Measurements from ENCODE around the gene ADGRG2. TPM values are rescaled to one million over a fixed set of nuclear protein-coding genes. Genes with fewer than 3 reads are reported as not detected.
"Not testable (repeated sequence)": the region's sequence is repeated elsewhere in the genome, so short reads cannot be mapped to it uniquely, and the experiment has no call there.

Gene ADGRG2
- total RNA-seq, 1 experiment from 2014 or later, result 0.09 TPM

DNA sequence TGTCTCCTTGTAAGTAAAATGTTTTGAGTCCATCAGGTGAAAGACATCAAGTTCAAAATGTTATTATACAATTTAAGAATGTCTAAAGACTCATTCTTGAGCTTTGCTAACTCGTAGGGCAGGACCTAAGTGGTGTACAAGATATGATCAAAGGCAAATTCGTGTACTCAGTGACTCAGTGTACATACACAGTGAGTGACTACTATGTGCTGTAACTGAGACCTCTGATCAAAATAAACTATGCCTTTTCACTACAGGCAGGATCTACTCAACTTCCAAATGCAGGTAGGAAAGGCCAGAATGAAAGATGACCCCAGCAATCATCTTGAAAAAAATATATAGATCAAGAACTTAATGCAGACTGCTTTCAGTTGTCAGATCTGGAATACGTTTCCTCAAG lies 49.9 kb downstream of the ADGRG2 start:
- CTCF ChIA-PET, result no interaction called here
- Mint-ChIP-seq H3K36me3 (ENCODE audit: insufficient read depth, unreplicated experiment) (no peaks in the 10 kb centered on the region), H3K9me3 (ENCODE audit: low read depth, unreplicated experiment) (no peaks in the 10 kb centered on the region)

DNA sequence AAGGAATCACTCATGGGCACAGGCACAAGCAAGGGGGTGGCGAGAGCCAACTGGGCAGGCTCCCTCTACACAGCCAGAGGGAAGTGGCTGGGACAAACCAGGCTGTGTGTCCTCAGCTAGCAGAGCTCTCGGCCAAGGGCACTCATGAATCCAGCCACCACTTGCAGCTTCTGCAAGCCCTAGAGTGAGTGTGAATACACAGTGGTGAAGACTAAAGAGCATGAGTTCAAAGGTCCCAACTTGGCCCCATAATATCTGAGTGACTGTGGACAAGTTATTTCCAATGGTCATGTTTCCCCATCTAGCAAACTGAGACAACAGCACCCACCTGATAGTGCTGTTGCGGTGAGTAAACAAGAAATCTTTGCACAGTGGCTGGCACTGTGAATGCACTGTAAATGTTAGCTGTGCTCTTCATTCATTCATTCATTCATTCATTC lies 51.7 kb downstream of the ADGRG2 start:
- no peak for DNase-seq
- H3K4me1 Mint-ChIP-seq (ENCODE audit: low read depth, unreplicated experiment), result no peaks in the 10 kb centered on the region
- H3K4me3 Mint-ChIP-seq (ENCODE audit: low read depth, unreplicated experiment), result no peak overlapping the region
- H3K27me3 Mint-ChIP-seq (ENCODE audit: unreplicated experiment), result no peaks in the 10 kb centered on the region
- no TSS peak for BruUV-seq (replicated peaks)
- CTCF ChIA-PET, result no interaction called here
- intact Hi-C loops (cut with micrococcal nuclease; ENCODE audit: unreplicated experiment), result no loop called here
- H3K27ac Mint-ChIP-seq (ENCODE audit: unreplicated experiment), result no peak overlapping the region
- no peaks in the 10 kb centered on the region for H3K36me3 Mint-ChIP-seq (ENCODE audit: insufficient read depth, unreplicated experiment)
- no peaks in the 10 kb centered on the region for H3K9me3 Mint-ChIP-seq (ENCODE audit: low read depth, unreplicated experiment)
- TF ChIP-seq, protein P1, sequence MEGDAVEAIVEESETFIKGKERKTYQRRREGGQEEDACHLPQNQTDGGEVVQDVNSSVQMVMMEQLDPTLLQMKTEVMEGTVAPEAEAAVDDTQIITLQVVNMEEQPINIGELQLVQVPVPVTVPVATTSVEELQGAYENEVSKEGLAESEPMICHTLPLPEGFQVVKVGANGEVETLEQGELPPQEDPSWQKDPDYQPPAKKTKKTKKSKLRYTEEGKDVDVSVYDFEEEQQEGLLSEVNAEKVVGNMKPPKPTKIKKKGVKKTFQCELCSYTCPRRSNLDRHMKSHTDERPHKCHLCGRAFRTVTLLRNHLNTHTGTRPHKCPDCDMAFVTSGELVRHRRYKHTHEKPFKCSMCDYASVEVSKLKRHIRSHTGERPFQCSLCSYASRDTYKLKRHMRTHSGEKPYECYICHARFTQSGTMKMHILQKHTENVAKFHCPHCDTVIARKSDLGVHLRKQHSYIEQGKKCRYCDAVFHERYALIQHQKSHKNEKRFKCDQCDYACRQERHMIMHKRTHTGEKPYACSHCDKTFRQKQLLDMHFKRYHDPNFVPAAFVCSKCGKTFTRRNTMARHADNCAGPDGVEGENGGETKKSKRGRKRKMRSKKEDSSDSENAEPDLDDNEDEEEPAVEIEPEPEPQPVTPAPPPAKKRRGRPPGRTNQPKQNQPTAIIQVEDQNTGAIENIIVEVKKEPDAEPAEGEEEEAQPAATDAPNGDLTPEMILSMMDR (IDR thresholded peaks at IDR 0.05; ENCODE audit: unreplicated experiment), result no peak

More for the DNA sequence above, 49.9 kb downstream of the ADGRG2 start:
- intact Hi-C loops (cut with micrococcal nuclease; ENCODE audit: unreplicated experiment), result no loop called here
- Mint-ChIP-seq H3K4me3 (ENCODE audit: low read depth, unreplicated experiment) (no peak overlapping the region), H3K27ac (ENCODE audit: unreplicated experiment) (no peak overlapping the region), H3K27me3 (ENCODE audit: unreplicated experiment) (no peaks in the 10 kb centered on the region), H3K4me1 (ENCODE audit: low read depth, unreplicated experiment) (no peaks in the 10 kb centered on the region)
- BruUV-seq (replicated peaks), result no TSS peak
- TF ChIP-seq, protein P1 (IDR thresholded peaks at IDR 0.05; ENCODE audit: unreplicated experiment), result no peak
- DNase-seq, result no peak

- H3K4me3 Mint-ChIP-seq (ENCODE audit: low read depth, unreplicated experiment); H3K27me3 Mint-ChIP-seq (ENCODE audit: unreplicated experiment); H3K27ac Mint-ChIP-seq (ENCODE audit: unreplicated experiment); BruUV-seq (replicated peaks); intact Hi-C loops (cut with micrococcal nuclease; ENCODE audit: unreplicated experiment); CTCF ChIA-PET; H3K9me3 Mint-ChIP-seq (ENCODE audit: low read depth, unreplicated experiment); H3K36me3 Mint-ChIP-seq (ENCODE audit: insufficient read depth, unreplicated experiment); H3K4me1 Mint-ChIP-seq (ENCODE audit: low read depth, unreplicated experiment): not testable (repeated sequence)
- peak; percentile 4 for DNase-seq
Measured at GRCh38 chrX:19066987-19067386, 55.3 kb downstream of the ADGRG2 start.

- no peaks in the 10 kb centered on the region for H3K4me1 Mint-ChIP-seq (ENCODE audit: low read depth, unreplicated experiment)
- no peaks in the 10 kb centered on the region for H3K27me3 Mint-ChIP-seq (ENCODE audit: unreplicated experiment)
- no peak overlapping the region for H3K4me3 Mint-ChIP-seq (ENCODE audit: low read depth, unreplicated experiment)
- no TSS peak for BruUV-seq (replicated peaks)
- H3K27ac Mint-ChIP-seq (ENCODE audit: unreplicated experiment), result no peak overlapping the region
- DNase-seq, result no peak
- CTCF ChIA-PET, result interaction anchor here (0.7 kb wide), 1 partner anchor 184 kb away, joined by 4 read pairs; no protein-coding TSS in a partner anchor
- intact Hi-C loops (cut with micrococcal nuclease; ENCODE audit: unreplicated experiment), result no loop called here
- H3K36me3 Mint-ChIP-seq (ENCODE audit: insufficient read depth, unreplicated experiment), result no peaks in the 10 kb centered on the region
- TF ChIP-seq, protein P1 (IDR thresholded peaks at IDR 0.05; ENCODE audit: unreplicated experiment), result no peak
- H3K9me3 Mint-ChIP-seq (ENCODE audit: low read depth, unreplicated experiment), result no peaks in the 10 kb centered on the region
Measured at GRCh38 chrX:19065535-19065934, 56.7 kb downstream of the ADGRG2 start.

DNA sequence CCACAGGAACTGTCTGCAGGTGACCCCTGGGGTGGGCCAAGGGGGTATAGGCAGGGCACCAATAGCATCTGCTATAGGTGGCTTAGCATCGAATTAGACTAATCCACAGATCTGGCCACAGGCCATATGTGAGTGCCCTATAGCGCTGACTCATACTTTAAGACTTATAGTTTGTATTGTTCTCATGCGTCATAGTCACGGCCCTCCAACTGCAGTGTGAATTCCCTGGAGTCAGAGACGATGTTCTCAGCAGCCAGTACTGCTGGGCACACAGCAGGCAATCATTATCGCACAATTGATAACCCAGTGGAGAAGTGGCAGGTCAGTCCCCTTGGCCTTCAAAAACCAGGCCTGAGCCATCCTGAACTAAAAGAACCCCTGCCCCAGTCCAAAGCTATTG lies 58.1 kb downstream of the ADGRG2 start:
- BruUV-seq (replicated peaks), result no TSS peak
- no peaks in the 10 kb centered on the region for H3K36me3 Mint-ChIP-seq (ENCODE audit: insufficient read depth, unreplicated experiment)
- no peaks in the 10 kb centered on the region for H3K4me1 Mint-ChIP-seq (ENCODE audit: low read depth, unreplicated experiment)
- no peak overlapping the region for H3K4me3 Mint-ChIP-seq (ENCODE audit: low read depth, unreplicated experiment)
- no peaks in the 10 kb centered on the region for H3K9me3 Mint-ChIP-seq (ENCODE audit: low read depth, unreplicated experiment)
- no peaks in the 10 kb centered on the region for H3K27me3 Mint-ChIP-seq (ENCODE audit: unreplicated experiment)
- DNase-seq, result no peak
- CTCF ChIA-PET, result no interaction called here
- TF ChIP-seq, protein P1 (IDR thresholded peaks at IDR 0.05; ENCODE audit: unreplicated experiment), result no peak
- H3K27ac Mint-ChIP-seq (ENCODE audit: unreplicated experiment), result no peak overlapping the region
- intact Hi-C loops (cut with micrococcal nuclease; ENCODE audit: unreplicated experiment), result no loop called here

All from Calu3 (cell line).